Smooth muscle cell (in vitro differentiated cells): ENCODE measurements around the gene ITPRIPL2. TPM values are rescaled to one million over a fixed set of nuclear protein-coding genes. Genes with fewer than 3 reads are reported as not detected.

Experiments
- DNase-seq: peaks from one replicate; lab custom pipeline; 2025; ENCODE audit not compliant: unreplicated experiment; lab: John Stamatoyannopoulos, UW
- H2AFZ ChIP-seq: fragments of 200-600 bp; sonication (generic); 2 replicates; pipeline ENCODE4 v1.6.0; 2016; ENCODE audit warnings: antibody characterized with exemption, low read depth, mild to moderate bottlenecking
- H3F3A ChIP-seq: fragments of 200-600 bp; sonication (generic); 2 replicates; pipeline ENCODE4 v1.6.0; 2017; ENCODE audit warnings: antibody characterized with exemption, low read depth
- H3K27ac ChIP-seq: fragments of 200-600 bp; sonication (generic); 2 replicates; pipeline ENCODE4 v1.5.1; 2016; ENCODE audit warnings: low read depth, mild to moderate bottlenecking
- H3K27me3 ChIP-seq: fragments of 200-600 bp; sonication (generic); 2 replicates; pipeline ENCODE4 v1.6.1; 2016; ENCODE audit warnings: low read depth, mild to moderate bottlenecking
- H3K36me3 ChIP-seq: fragments of 200-600 bp; sonication (generic); 2 replicates; pipeline ENCODE4 v1.5.1; 2016; ENCODE audit warnings: low read depth
- H3K4me1 ChIP-seq: fragments of 200-600 bp; sonication (generic); 2 replicates; pipeline ENCODE4 v1.5.1; 2016; ENCODE audit warnings: low read depth
- H3K4me2 ChIP-seq: fragments of 200-600 bp; sonication (generic); 2 replicates; pipeline ENCODE4 v1.6.0; 2016; ENCODE audit warnings: mild to moderate bottlenecking
- H3K4me3 ChIP-seq: fragments of 200-600 bp; sonication (generic); 2 replicates; pipeline ENCODE4 v1.5.1; 2016; ENCODE audit warnings: mild to moderate bottlenecking
- H3K79me2 ChIP-seq: fragments of 200-600 bp; sonication (generic); 2 replicates; pipeline ENCODE4 v1.6.0; 2016; ENCODE audit warnings: low read depth, mild to moderate bottlenecking
- H3K9ac ChIP-seq: fragments of 200-600 bp; sonication (generic); 2 replicates; pipeline ENCODE4 v1.6.0; 2016; ENCODE audit warnings: low read depth
- H3K9me3 ChIP-seq: fragments of 200-600 bp; sonication (generic); replicated peaks from 2 replicates; pipeline ENCODE4 v1.5.1; 2016; ENCODE audit warnings: low read depth
- H4K20me1 ChIP-seq: fragments of 200-600 bp; sonication (generic); 2 replicates; pipeline ENCODE4 v1.6.0; 2016; ENCODE audit warnings: low read depth
- WGBS: methylation state at CpG from one replicate; pipeline ENCODE4 v1.1.7; 2016; ENCODE audit warnings: low lambda C conversion rate; 5-methylcytosine and 5-hydroxymethylcytosine counted together
- polyA plus RNA-seq: library from polyadenylated mRNA; unstranded; fragments of >200 nt; fragmentation: Nextera tagmentation; extraction: Ambion mirVana; gene quantifications from 2 replicates; pipeline ENCODE4 v1.2.1, GENCODE V29; 2016
- total RNA-seq: library from RNA; depleted of rRNA; stranded (reverse); fragments of >200 nt; gene quantifications from 2 replicates; pipeline ENCODE4 v1.2.3, GENCODE V29; 2014
- TF ChIP-seq, protein P1 (sequence below): fragments of 200-600 bp; sonication (generic); IDR thresholded peaks from 2 replicates; pipeline ENCODE4 v1.5.1; 2017; ENCODE audit warnings: borderline replicate concordance, mild to moderate bottlenecking, antibody characterized with exemption; ENCODE audit not compliant: insufficient read depth, poor library complexity, severe bottlenecking

ITPRIPL2 gene
- total and polyA plus RNA-seq, 2 experiments from 2014 or later, result 16.4 to 26.4 TPM

DNA sequence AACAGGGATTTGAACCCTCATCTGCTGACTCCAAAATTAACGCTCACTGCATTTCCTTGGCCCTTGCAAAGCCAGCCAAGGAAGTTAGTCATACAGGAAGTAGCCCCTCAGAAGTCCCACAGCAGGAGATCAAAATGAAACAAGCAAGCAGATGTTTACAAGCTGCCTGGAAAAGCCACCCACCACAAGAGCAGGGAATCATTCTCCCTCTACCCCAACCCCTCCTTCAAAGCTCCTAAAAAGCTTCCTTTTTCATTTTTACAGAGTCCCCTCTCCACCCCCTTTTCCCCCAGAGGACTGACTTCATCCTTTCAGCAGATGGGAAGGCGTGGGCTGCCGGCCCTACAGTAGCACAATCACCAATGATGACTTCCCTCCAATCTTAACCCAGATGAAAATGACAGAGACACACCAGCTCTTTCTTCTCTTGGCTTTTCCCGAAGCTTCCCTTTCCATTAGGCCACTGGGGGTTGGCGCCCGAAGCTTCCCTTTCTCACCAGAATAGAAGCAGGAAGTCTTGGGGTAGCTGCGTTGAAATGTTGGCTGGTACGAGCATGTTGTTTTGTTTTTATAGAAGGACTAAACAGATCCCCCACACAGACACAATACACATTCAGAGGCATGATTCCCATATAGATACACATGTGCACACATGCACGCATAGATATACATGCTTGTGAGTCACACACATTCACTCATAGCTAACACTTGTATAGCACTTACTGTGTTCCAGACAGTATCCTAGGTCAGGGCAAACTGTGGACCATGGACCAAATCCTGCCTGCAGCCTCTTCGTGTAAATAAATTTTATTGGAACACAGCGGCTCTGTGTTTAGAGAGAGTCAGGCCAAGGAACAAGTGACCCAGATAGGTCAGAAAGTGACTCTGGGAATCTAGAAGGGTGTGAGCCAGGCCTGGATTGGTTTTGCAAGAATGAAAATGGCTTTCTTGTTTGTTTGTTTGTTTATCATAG lies 17.4 kb downstream of the ITPRIPL2 start:
- no peaks in the 10 kb centered on the region for H4K20me1 ChIP-seq
- H3K4me3 ChIP-seq, result no peak overlapping the region
- WGBS, result 20% methylated on average over 11 of the region's 11 CpGs
- peaks cover 52% of the 10 kb centered on the region for H3F3A ChIP-seq
- no peaks in the 10 kb centered on the region for H3K36me3 ChIP-seq
- peak overlapping the region; percentile 62 for H2AFZ ChIP-seq
- H3K9me3 ChIP-seq, result no peaks in the 10 kb centered on the region
- peak overlapping the region; percentile 79 for H3K4me2 ChIP-seq
- TF ChIP-seq, protein P1, sequence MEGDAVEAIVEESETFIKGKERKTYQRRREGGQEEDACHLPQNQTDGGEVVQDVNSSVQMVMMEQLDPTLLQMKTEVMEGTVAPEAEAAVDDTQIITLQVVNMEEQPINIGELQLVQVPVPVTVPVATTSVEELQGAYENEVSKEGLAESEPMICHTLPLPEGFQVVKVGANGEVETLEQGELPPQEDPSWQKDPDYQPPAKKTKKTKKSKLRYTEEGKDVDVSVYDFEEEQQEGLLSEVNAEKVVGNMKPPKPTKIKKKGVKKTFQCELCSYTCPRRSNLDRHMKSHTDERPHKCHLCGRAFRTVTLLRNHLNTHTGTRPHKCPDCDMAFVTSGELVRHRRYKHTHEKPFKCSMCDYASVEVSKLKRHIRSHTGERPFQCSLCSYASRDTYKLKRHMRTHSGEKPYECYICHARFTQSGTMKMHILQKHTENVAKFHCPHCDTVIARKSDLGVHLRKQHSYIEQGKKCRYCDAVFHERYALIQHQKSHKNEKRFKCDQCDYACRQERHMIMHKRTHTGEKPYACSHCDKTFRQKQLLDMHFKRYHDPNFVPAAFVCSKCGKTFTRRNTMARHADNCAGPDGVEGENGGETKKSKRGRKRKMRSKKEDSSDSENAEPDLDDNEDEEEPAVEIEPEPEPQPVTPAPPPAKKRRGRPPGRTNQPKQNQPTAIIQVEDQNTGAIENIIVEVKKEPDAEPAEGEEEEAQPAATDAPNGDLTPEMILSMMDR, result no peak
- H3K9ac ChIP-seq, result peak overlapping the region; percentile 77
- no peak for DNase-seq
- no peaks in the 10 kb centered on the region for H3K79me2 ChIP-seq
- H3K27ac ChIP-seq, result peak overlapping the region; percentile 95
- peaks cover 7% of the 10 kb centered on the region for H3K4me1 ChIP-seq
- H3K27me3 ChIP-seq, result no peaks in the 10 kb centered on the region

DNA sequence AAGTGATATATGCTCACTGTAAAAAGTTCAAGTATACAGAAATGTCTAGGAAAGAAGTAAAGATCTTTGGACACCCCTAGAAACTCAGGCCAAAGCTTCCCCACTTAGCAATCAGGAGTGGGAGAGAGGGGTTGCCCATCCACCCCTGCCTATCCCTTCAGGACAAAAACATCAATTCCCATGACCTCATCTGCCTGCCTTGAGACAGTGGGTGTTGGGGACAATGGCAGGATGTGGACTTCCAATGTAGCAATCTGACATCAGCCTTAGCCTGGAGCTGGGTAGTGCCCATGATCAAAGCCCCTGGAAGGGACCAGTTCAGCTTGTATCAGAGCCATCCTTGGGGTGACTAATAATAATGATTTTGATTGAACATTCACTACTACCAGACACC lies 18.1 kb downstream of the ITPRIPL2 start:
- DNase-seq, result no peak
- no peaks in the 10 kb centered on the region for H3K9me3 ChIP-seq
- H3K4me3 ChIP-seq, result no peak overlapping the region
- TF ChIP-seq, protein P1, result no peak
- no peak overlapping the region for H2AFZ ChIP-seq
- no peaks in the 10 kb centered on the region for H3K27me3 ChIP-seq
- H3K9ac ChIP-seq, result peak overlapping the region; percentile 77
- H3K36me3 ChIP-seq, result no peaks in the 10 kb centered on the region
- H3K4me1 ChIP-seq, result peaks cover 7% of the 10 kb centered on the region
- H3K27ac ChIP-seq, result peak overlapping the region; percentile 95
- H3F3A ChIP-seq, result peaks cover 46% of the 10 kb centered on the region
- no peaks in the 10 kb centered on the region for H4K20me1 ChIP-seq
- no peaks in the 10 kb centered on the region for H3K79me2 ChIP-seq
- H3K4me2 ChIP-seq, result peak overlapping the region; percentile 79

DNA sequence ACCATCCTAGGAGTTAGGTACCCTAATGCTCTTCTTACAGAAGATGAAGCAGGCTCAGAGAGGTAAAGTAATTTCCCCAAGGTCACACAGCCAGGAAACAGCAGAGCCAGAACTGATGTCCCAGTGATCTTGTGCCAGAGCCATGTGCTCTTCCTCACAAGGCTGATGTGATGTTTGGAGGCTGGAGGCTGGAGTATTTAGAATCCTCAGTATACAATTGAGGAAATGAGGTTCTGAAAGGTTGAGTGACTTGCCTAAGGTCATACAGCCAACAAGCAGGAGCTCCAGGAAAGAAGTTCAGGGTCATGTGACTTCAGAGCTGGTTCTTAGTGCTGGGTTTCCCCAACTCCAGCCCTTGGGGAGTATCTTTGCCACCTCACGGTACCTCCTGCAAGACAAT lies 18.5 kb downstream of the ITPRIPL2 start:
- no peak for DNase-seq

More for the DNA sequence above, 18.5 kb downstream of the ITPRIPL2 start:
- H4K20me1 ChIP-seq, result no peaks in the 10 kb centered on the region
- no peak overlapping the region for H3K4me3 ChIP-seq
- peaks cover 7% of the 10 kb centered on the region for H3K4me1 ChIP-seq
- H3K9ac ChIP-seq, result peak overlapping the region; percentile 77
- no peaks in the 10 kb centered on the region for H3K79me2 ChIP-seq
- H3K27me3 ChIP-seq, result no peaks in the 10 kb centered on the region
- TF ChIP-seq, protein P1, result no peak
- H3F3A ChIP-seq, result peaks cover 42% of the 10 kb centered on the region
- 93% methylated on average over 1 of the region's 1 CpG for WGBS
- H3K36me3 ChIP-seq, result no peaks in the 10 kb centered on the region
- no peaks in the 10 kb centered on the region for H3K9me3 ChIP-seq
- peak overlapping the region; percentile 95 for H3K27ac ChIP-seq
- no peak overlapping the region for H2AFZ ChIP-seq
- peak overlapping the region; percentile 31 for H3K4me2 ChIP-seq
